ENCODE results near the gene CTNNAL1. TPM values are rescaled to one million over a fixed set of nuclear protein-coding genes. Genes with fewer than 3 reads are reported as not detected.

Gene CTNNAL1
- polyA plus RNA-seq, 1 of the 3 experiments (the other 2 are of a cell fraction) = 32.8 TPM

- Histone ChIP-seq H3K36me3 (replicated peaks in 1 of 2; ENCODE audit: control insufficient read depth in 1 of 2, insufficient read depth in 2 of 2, low read length in 1 of 2) (peaks cover 48 to 86% of the 10 kb centered on the region in 2 experiments), H3K9me2 (no peaks in the 10 kb centered on the region), H3F3A (replicated peaks; ENCODE audit: insufficient read depth) (no peaks in the 10 kb centered on the region), H3K27ac (ENCODE audit: low read depth in 2 of 2, low read length in 1 of 2) (no peak overlapping the region), H4K20me1 (ENCODE audit: insufficient read depth) (no peaks in the 10 kb centered on the region), H3K9me3 (no peaks in the 10 kb centered on the region), H3K79me2 (ENCODE audit: insufficient read depth) (no peaks in the 10 kb centered on the region), H3K4me3 (ENCODE audit: low read depth in 2 of 2, low read length in 1 of 2) (no peak overlapping the region), H3K4me1 (ENCODE audit: control insufficient read depth in 1 of 2, insufficient read depth in 2 of 2, low read depth in 1 of 2, low read length in 1 of 2) (no peaks in the 10 kb centered on the region), H2AFZ (ENCODE audit: low read depth) (no peak overlapping the region), H3K27me3 (ENCODE audit: insufficient read depth) (no peaks in the 10 kb centered on the region), H3K9ac (no peak overlapping the region), H3K4me2 (no peak overlapping the region)
- DNase-seq = no peak
- TF ChIP-seq SMC3 (IDR thresholded peaks at IDR 0.05; ENCODE audit: low read depth, low read length) (no peak), TEAD4 (IDR thresholded peaks at IDR 0.05; ENCODE audit: borderline replicate concordance, insufficient read depth) (no peak), GATA2 (CRISPR knock-in tag; IDR thresholded peaks at IDR 0.05) (no peak), YY1 (IDR thresholded peaks at IDR 0.05; ENCODE audit: low read depth) (no peak), ZBTB33 (IDR thresholded peaks at IDR 0.05; ENCODE audit: borderline replicate concordance, low read depth) (no peak), EZH2phosphoT487 (IDR thresholded peaks at IDR 0.05; ENCODE audit: borderline replicate concordance, low read depth) (no peak), MXI1 (IDR thresholded peaks at IDR 0.05; ENCODE audit: low read depth, low read length) (no peak), GABPA (IDR thresholded peaks at IDR 0.05; ENCODE audit: low read depth) (no peak), FOSL2 (IDR thresholded peaks at IDR 0.05; ENCODE audit: borderline replicate concordance, low read depth) (no peak), USF1 (IDR thresholded peaks at IDR 0.05; ENCODE audit: borderline replicate concordance, low read depth) (no peak), RCOR1 (IDR thresholded peaks at IDR 0.05; ENCODE audit: low read length) (no peak), EP300 (IDR thresholded peaks at IDR 0.05; ENCODE audit: borderline replicate concordance in 1 of 2, low read depth in 1 of 2, low read length in 1 of 2) (no peak), MEF2A (IDR thresholded peaks at IDR 0.05; ENCODE audit: borderline replicate concordance, low read depth) (no peak), ELF1 (IDR thresholded peaks at IDR 0.05) (no peak), POLR2AphosphoS5 (IDR thresholded peaks at IDR 0.05; ENCODE audit: low read depth, low read length) (no peak), FOXM1 (IDR thresholded peaks at IDR 0.05; ENCODE audit: low read depth) (no peak), CTCF (IDR thresholded peaks at IDR 0.05) (no peak), MAX (IDR thresholded peaks at IDR 0.05; ENCODE audit: low read depth) (no peak), NRF1 (IDR thresholded peaks at IDR 0.05; ENCODE audit: low read depth, low read length) (no peak), IRF3 (IDR thresholded peaks at IDR 0.05; ENCODE audit: low read depth, low read length) (no peak)
- WGBS (ENCODE audit: low lambda C conversion rate) = 88% methylated on average over 2 of the region's 2 CpGs
- ChIA-PET POLR2A (no interaction called here), CTCF (no interaction called here)
Measured at GRCh38 chr9:108903420-108904103, 109.7 kb downstream of the CTNNAL1 start.

Measured in SK-N-SH (cell line).